GM12892 (cell line): ENCODE measurements around the gene BUD31.

Experiments used
- POLR2A ChIP-seq: IDR thresholded peaks from 2 replicates; pipeline ENCODE4 v1.6.1; 2011; ENCODE audit warnings: low read depth, low read length, control low read depth
- TAF1 ChIP-seq: IDR thresholded peaks from 2 replicates; pipeline ENCODE4 v1.6.1; 2011; ENCODE audit warnings: low read depth, mild to moderate bottlenecking, control low read depth, low read length, borderline replicate concordance

- TF ChIP-seq POLR2A (peak; percentile 34; the same call in 1 of the 2 replicates), TAF1 (no peak)
These were observed 10.7 kb downstream of the BUD31 start for GRCh38 chr7:99419323-99420021.
